Mesothelial cell of epicardium (in vitro differentiated cells): ENCODE results near the gene CEP70. TPM values are rescaled to one million over a fixed set of nuclear protein-coding genes. Genes with fewer than 3 reads are reported as not detected.
"Not testable (repeated sequence)": the region's sequence is repeated elsewhere in the genome, so short reads cannot be mapped to it uniquely, and the experiment has no call there.

Experiments used
- DNase-seq, 2 experiments: peaks; one replicate each; pipeline ENCODE4 v3.0.0; 2021; ENCODE audit warnings: low spot score in 2 of 2; ENCODE audit not compliant: unreplicated experiment in 2 of 2
- H3K27ac Mint-ChIP-seq: 2 replicates; pipeline ENCODE4 v1.8.0; 2021; ENCODE audit warnings: mixed read lengths
- H3K27me3 Mint-ChIP-seq: 2 replicates; pipeline ENCODE4 v1.8.0; 2021; ENCODE audit warnings: low read depth, mixed read lengths
- H3K36me3 Mint-ChIP-seq: 2 replicates; pipeline ENCODE4 v1.8.0; 2021; ENCODE audit warnings: mixed read lengths
- H3K4me1 Mint-ChIP-seq: 2 replicates; pipeline ENCODE4 v1.8.0; 2021; ENCODE audit warnings: mixed read lengths
- H3K4me3 Mint-ChIP-seq: 2 replicates; pipeline ENCODE4 v1.8.0; 2021; ENCODE audit warnings: mild to moderate bottlenecking, moderate library complexity, mixed read lengths
- H3K9me3 Mint-ChIP-seq: 2 replicates; pipeline ENCODE4 v1.8.0; 2021; ENCODE audit warnings: mixed read lengths
- CTCF ChIP-seq: fragments of 200-600 bp; sonication (generic); IDR thresholded peaks from one replicate; pipeline ENCODE4 v1.5.0; 2021; ENCODE audit warnings: antibody characterized with exemption; ENCODE audit not compliant: unreplicated experiment
- total RNA-seq: library from RNA; stranded (reverse); gene quantifications from 3 replicates; pipeline ENCODE4 v1.2.1, GENCODE V29; 2021

Gene CEP70
- total RNA-seq, 1 donor from 2014 or later = 51.5 TPM

GRCh38 chr3:138458774-138459499, 135.1 kb downstream of the CEP70 start:
- H3K27ac Mint-ChIP-seq = no peak overlapping the region
- no peak overlapping the region for H3K4me3 Mint-ChIP-seq
- no peaks in the 10 kb centered on the region for H3K27me3 Mint-ChIP-seq
- peaks cover 3% of the 10 kb centered on the region for H3K4me1 Mint-ChIP-seq
- H3K9me3 Mint-ChIP-seq = no peaks in the 10 kb centered on the region
- no peak for DNase-seq
- no peak for TF ChIP-seq CTCF
- H3K36me3 Mint-ChIP-seq = peaks cover 7% of the 10 kb centered on the region

GRCh38 chr3:138457863-138458735, 136.0 kb downstream of the CEP70 start:
- no peak for TF ChIP-seq CTCF
- no peaks in the 10 kb centered on the region for H3K9me3 Mint-ChIP-seq
- peaks cover 7% of the 10 kb centered on the region for H3K36me3 Mint-ChIP-seq
- no peaks in the 10 kb centered on the region for H3K4me1 Mint-ChIP-seq
- no peak overlapping the region for H3K4me3 Mint-ChIP-seq
- DNase-seq = no peak
- H3K27me3 Mint-ChIP-seq = no peaks in the 10 kb centered on the region
- no peak overlapping the region for H3K27ac Mint-ChIP-seq

GRCh38 chr3:138456961-138457862, 136.8 kb downstream of the CEP70 start:
- no peak for TF ChIP-seq CTCF
- Mint-ChIP-seq H3K9me3 (no peaks in the 10 kb centered on the region), H3K27ac (no peak overlapping the region), H3K36me3 (peaks cover 7% of the 10 kb centered on the region), H3K4me3 (no peak overlapping the region), H3K27me3 (no peaks in the 10 kb centered on the region), H3K4me1 (no peaks in the 10 kb centered on the region)
- no peak for DNase-seq

- Mint-ChIP-seq H3K27me3 (no peaks in the 10 kb centered on the region), H3K36me3 (peaks cover 7% of the 10 kb centered on the region), H3K9me3 (no peaks in the 10 kb centered on the region), H3K4me3 (no peak overlapping the region), H3K27ac (no peak overlapping the region), H3K4me1 (no peaks in the 10 kb centered on the region)
- no peak for TF ChIP-seq CTCF
- no peak for DNase-seq
Measured at GRCh38 chr3:138455801-138456716, 138.0 kb downstream of the CEP70 start.

- H3K4me1 Mint-ChIP-seq, H3K4me3 Mint-ChIP-seq, H3K27ac Mint-ChIP-seq, H3K36me3 Mint-ChIP-seq, H3K9me3 Mint-ChIP-seq, H3K27me3 Mint-ChIP-seq, DNase-seq: not testable (repeated sequence)
Measured at GRCh38 chr3:138453940-138454339, 140.1 kb downstream of the CEP70 start.
